GM19328 (cell line): ENCODE data around the gene PDE4D.
"Not testable (repeated sequence)": the region's sequence is repeated elsewhere in the genome, so short reads cannot be mapped to it uniquely, and the experiment has no call there.

Experiments
- ATAC-seq: cut with Tn5 transposase; IDR thresholded peaks from one replicate; pipeline ENCODE4 v1.9.1; 2021; ENCODE audit warnings: mild to moderate bottlenecking, moderate library complexity; ENCODE audit not compliant: unreplicated experiment

Gene PDE4D

GRCh38 chr5:59711310-59711709 is 182.2 kb downstream of the PDE4D start:
- ATAC-seq, result no peak

GRCh38 chr5:59709846-59710245 is 183.7 kb downstream of the PDE4D start:
- no peak for ATAC-seq

GRCh38 chr5:59709346-59709821 is 184.1 kb downstream of the PDE4D start:
- no peak for ATAC-seq

- ATAC-seq, result no peak
Measured at GRCh38 chr5:59704936-59705335, 188.6 kb downstream of the PDE4D start.

- no peak for ATAC-seq
Measured at GRCh38 chr5:59703789-59704188, 189.7 kb downstream of the PDE4D start.

GRCh38 chr5:59698207-59699178 is 195.0 kb downstream of the PDE4D start:
- no peak for ATAC-seq

- ATAC-seq, result no peak
Measured at GRCh38 chr5:59694411-59694810, 199.1 kb downstream of the PDE4D start.

GRCh38 chr5:59693492-59694309 is 199.8 kb downstream of the PDE4D start:
- no peak for ATAC-seq

GRCh38 chr5:59685793-59686192 is 207.7 kb downstream of the PDE4D start:
- peak; percentile 54 for ATAC-seq

GRCh38 chr5:59685191-59685530 is 208.4 kb downstream of the PDE4D start:
- no peak for ATAC-seq

- ATAC-seq, result no peak
Measured at GRCh38 chr5:59684388-59685190, 208.9 kb downstream of the PDE4D start.

GRCh38 chr5:59683311-59683710 is 210.2 kb downstream of the PDE4D start:
- ATAC-seq, result no peak

GRCh38 chr5:59682542-59682941 is 211.0 kb downstream of the PDE4D start:
- ATAC-seq, result no peak

- no peak for ATAC-seq
Measured at GRCh38 chr5:59678943-59679342, 214.6 kb downstream of the PDE4D start.

- ATAC-seq, result no peak
Measured at GRCh38 chr5:59674763-59675162, 218.8 kb downstream of the PDE4D start.

GRCh38 chr5:59673438-59674058 is 220.0 kb downstream of the PDE4D start:
- ATAC-seq, result no peak

- ATAC-seq, result no peak
Measured at GRCh38 chr5:59666440-59667068, 227.0 kb downstream of the PDE4D start.

GRCh38 chr5:59665832-59666203 is 227.7 kb downstream of the PDE4D start:
- not testable (repeated sequence) for ATAC-seq

- ATAC-seq, result no peak
Measured at GRCh38 chr5:59665086-59665831, 228.3 kb downstream of the PDE4D start.
